Measurements from ENCODE around the gene DBF4B. TPM values are rescaled to one million over a fixed set of nuclear protein-coding genes. Genes with fewer than 3 reads are reported as not detected.

Gene DBF4B
- total and polyA plus RNA-seq, 2 of the 13 experiments (the other 11 are each of a cell fraction or from before 2014, with no cell fraction given), result 11.7 to 13.2 TPM

DNA sequence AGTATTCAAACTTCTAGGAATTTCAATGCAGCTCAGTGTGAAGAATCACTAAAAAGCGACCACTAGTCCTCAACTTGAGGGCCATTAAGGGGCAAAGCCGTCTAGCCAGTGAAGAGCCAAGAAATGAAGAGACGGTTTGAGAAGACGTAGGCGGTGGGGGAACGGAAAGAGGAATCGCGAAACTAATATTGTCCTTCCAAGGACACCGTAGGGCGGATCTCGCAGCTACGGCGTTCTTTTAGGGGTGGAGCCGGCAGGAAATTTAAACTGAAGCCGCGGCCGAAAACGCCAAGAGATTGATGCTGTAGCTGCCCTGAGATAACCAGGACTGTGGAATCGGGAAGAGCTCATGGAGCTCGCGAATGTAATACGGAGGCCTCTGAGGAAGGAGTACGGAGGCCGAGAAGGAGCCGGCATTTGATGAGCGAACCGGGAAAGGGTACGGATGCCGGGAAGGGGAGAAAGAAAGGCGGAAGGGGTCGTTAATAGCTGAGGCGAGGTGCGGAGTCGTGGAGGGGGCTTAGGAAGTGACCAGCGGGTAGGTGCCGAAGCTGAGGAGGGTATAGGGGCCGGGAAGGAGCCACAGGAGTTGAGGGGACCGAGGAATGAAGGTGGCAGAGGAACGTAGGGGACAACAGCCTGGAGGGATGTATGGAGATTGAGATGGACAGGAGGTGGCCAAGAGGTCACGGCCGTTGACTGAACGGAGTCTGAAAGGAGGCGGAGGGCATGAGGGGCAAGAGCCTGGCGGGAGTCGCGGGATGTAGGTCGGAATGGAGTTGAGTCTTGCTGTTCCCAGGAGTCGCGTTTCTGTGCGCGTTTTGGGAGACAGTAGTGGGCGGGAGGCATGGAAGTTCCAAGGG, at the start of gene DBF4B (continued):
- TF ChIP-seq, protein P1, sequence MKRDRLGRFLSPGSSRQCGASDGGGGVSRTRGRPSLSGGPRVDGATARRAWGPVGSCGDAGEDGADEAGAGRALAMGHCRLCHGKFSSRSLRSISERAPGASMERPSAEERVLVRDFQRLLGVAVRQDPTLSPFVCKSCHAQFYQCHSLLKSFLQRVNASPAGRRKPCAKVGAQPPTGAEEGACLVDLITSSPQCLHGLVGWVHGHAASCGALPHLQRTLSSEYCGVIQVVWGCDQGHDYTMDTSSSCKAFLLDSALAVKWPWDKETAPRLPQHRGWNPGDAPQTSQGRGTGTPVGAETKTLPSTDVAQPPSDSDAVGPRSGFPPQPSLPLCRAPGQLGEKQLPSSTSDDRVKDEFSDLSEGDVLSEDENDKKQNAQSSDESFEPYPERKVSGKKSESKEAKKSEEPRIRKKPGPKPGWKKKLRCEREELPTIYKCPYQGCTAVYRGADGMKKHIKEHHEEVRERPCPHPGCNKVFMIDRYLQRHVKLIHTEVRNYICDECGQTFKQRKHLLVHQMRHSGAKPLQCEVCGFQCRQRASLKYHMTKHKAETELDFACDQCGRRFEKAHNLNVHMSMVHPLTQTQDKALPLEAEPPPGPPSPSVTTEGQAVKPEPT (CRISPR knock-in tag; IDR thresholded peaks at IDR 0.05; ENCODE audit: low read depth), result peak; percentile 89
- TF ChIP-seq THAP11 (CRISPR knock-in tag; IDR thresholded peaks at IDR 0.05) (peak; percentile 92), HDAC2 (CRISPR knock-in tag; IDR thresholded peaks at IDR 0.05) (peak; percentile 88), RBM22 (optimal IDR thresholded peaks at IDR 0.05; ENCODE audit: low read length) (no peak), JUND (CRISPR knock-in tag; IDR thresholded peaks at IDR 0.05) (peak; percentile 60; the same call in 1 of the 2 replicates), ZNF780A (CRISPR knock-in tag; IDR thresholded peaks at IDR 0.05) (0 out of 2 replicates have a peak, but pooled peaks have one; percentile 74), NFE2 (CRISPR knock-in tag; IDR thresholded peaks at IDR 0.05) (no peak), ZNF446 (CRISPR knock-in tag; IDR thresholded peaks at IDR 0.05) (no peak), ZMYM2 (CRISPR knock-in tag; IDR thresholded peaks at IDR 0.05) (0 out of 2 replicates have a peak, but pooled peaks have one; percentile 56), ZNF207 (IDR thresholded peaks at IDR 0.05; ENCODE audit: borderline replicate concordance) (no peak), TOPORS (CRISPR knock-in tag; IDR thresholded peaks at IDR 0.05) (peak; percentile 85; the same call in 1 of the 2 replicates)
- TF ChIP-seq, protein P2, sequence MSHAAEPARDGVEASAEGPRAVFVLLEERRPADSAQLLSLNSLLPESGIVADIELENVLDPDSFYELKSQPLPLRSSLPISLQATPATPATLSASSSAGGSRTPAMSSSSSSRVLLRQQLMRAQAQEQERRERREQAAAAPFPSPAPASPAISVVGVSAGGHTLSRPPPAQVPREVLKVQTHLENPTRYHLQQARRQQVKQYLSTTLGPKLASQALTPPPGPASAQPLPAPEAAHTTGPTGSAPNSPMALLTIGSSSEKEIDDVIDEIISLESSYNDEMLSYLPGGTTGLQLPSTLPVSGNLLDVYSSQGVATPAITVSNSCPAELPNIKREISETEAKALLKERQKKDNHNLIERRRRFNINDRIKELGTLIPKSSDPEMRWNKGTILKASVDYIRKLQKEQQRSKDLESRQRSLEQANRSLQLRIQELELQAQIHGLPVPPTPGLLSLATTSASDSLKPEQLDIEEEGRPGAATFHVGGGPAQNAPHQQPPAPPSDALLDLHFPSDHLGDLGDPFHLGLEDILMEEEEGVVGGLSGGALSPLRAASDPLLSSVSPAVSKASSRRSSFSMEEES (CRISPR knock-in tag; IDR thresholded peaks at IDR 0.05), result no peak
- TF ChIP-seq, protein P3, sequence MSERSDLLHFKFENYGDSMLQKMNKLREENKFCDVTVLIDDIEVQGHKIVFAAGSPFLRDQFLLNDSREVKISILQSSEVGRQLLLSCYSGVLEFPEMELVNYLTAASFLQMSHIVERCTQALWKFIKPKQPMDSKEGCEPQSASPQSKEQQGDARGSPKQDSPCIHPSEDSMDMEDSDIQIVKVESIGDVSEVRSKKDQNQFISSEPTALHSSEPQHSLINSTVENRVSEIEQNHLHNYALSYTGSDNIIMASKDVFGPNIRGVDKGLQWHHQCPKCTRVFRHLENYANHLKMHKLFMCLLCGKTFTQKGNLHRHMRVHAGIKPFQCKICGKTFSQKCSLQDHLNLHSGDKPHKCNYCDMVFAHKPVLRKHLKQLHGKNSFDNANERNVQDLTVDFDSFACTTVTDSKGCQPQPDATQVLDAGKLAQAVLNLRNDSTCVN (CRISPR knock-in tag; IDR thresholded peaks at IDR 0.05; ENCODE audit: borderline replicate concordance), result peak; percentile 85; the same call in 1 of the 2 replicates
- TF ChIP-seq, protein P4, sequence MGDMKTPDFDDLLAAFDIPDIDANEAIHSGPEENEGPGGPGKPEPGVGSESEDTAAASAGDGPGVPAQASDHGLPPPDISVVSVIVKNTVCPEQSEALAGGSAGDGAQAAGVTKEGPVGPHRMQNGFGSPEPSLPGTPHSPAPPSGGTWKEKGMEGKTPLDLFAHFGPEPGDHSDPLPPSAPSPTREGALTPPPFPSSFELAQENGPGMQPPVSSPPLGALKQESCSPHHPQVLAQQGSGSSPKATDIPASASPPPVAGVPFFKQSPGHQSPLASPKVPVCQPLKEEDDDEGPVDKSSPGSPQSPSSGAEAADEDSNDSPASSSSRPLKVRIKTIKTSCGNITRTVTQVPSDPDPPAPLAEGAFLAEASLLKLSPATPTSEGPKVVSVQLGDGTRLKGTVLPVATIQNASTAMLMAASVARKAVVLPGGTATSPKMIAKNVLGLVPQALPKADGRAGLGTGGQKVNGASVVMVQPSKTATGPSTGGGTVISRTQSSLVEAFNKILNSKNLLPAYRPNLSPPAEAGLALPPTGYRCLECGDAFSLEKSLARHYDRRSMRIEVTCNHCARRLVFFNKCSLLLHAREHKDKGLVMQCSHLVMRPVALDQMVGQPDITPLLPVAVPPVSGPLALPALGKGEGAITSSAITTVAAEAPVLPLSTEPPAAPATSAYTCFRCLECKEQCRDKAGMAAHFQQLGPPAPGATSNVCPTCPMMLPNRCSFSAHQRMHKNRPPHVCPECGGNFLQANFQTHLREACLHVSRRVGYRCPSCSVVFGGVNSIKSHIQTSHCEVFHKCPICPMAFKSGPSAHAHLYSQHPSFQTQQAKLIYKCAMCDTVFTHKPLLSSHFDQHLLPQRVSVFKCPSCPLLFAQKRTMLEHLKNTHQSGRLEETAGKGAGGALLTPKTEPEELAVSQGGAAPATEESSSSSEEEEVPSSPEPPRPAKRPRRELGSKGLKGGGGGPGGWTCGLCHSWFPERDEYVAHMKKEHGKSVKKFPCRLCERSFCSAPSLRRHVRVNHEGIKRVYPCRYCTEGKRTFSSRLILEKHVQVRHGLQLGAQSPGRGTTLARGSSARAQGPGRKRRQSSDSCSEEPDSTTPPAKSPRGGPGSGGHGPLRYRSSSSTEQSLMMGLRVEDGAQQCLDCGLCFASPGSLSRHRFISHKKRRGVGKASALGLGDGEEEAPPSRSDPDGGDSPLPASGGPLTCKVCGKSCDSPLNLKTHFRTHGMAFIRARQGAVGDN (CRISPR knock-in tag; IDR thresholded peaks at IDR 0.05), result peak; percentile 84
- TF ChIP-seq, protein P5, sequence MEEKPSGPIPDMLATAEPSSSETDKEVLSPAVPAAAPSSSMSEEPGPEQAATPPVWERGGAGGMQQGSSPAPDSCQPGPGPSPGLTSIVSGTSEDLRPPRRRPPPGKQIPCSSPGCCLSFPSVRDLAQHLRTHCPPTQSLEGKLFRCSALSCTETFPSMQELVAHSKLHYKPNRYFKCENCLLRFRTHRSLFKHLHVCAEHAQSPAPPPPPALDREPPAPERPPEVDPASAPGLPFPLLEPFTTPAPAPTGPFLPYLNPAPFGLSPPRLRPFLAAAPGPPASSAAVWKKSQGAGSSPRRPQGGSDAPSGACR (CRISPR knock-in tag; IDR thresholded peaks at IDR 0.05), result 0 out of 2 replicates have a peak, but pooled peaks have one; percentile 9
- TF ChIP-seq, protein P6, sequence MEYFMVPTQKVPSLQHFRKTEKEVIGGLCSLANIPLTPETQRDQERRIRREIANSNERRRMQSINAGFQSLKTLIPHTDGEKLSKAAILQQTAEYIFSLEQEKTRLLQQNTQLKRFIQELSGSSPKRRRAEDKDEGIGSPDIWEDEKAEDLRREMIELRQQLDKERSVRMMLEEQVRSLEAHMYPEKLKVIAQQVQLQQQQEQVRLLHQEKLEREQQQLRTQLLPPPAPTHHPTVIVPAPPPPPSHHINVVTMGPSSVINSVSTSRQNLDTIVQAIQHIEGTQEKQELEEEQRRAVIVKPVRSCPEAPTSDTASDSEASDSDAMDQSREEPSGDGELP (IDR thresholded peaks at IDR 0.05; ENCODE audit: borderline replicate concordance, low read depth), result no peak

Data from HepG2 (cell line).